HEK293 (cell line): ENCODE results near the gene HACD3.
A peak's percentile ranks its signal among the peaks of the same experiment; 100 is the strongest.

Experiments used
- CTCF ChIA-PET: fragments of 350-600 bp; formaldehyde crosslinking; extraction: SDS; loops from one replicate; lab custom pipeline; 2021; ENCODE audit warnings: antibody characterized with exemption; lab: Yijun Ruan, JAX
- POLR2A ChIA-PET: fragments of 300-600 bp; formaldehyde crosslinking; extraction: SDS; loops from one replicate; lab custom pipeline; 2020; ENCODE audit warnings: antibody characterized with exemption, inconsistent platforms; lab: Yijun Ruan, JAX
- H3K27ac ChIP-seq: fragments of 200-500 bp; sonication (Bioruptor generic); 2 replicates; pipeline ENCODE4 v1.5.1; 2014; ENCODE audit warnings: low read depth, low read length, control low read depth, inconsistent platforms; ENCODE audit errors: extremely low read depth
- H3K36me3 ChIP-seq, 2 experiments: fragments of 200-500 bp in 1 of 2; sonication (Bioruptor generic) in 1 of 2; 1 replicate in 1 of 2; 2 replicates in 1 of 2; pipeline ENCODE4 v1.5.1; 2014 to 2017; ENCODE audit warnings: inconsistent platforms in 2 of 2, low read length in 2 of 2; ENCODE audit not compliant: control insufficient read depth in 2 of 2, insufficient read depth in 1 of 2
- H3K4me1 ChIP-seq: fragments of 200-500 bp; sonication (Bioruptor generic); 2 replicates; pipeline ENCODE4 v1.5.1; 2014; ENCODE audit warnings: mild to moderate bottlenecking, low read length, inconsistent platforms; ENCODE audit not compliant: control insufficient read depth, insufficient read depth
- H3K4me3 ChIP-seq: 2 replicates; pipeline ENCODE4 v1.5.1; 2011; ENCODE audit warnings: low read depth, mild to moderate bottlenecking, control low read depth, low read length, moderate library complexity
- H3K9me3 ChIP-seq: fragments of 200-500 bp; sonication (Bioruptor generic); 2 replicates; pipeline ENCODE4 v1.5.1; 2014; ENCODE audit warnings: low read depth, low read length, inconsistent platforms; ENCODE audit not compliant: control insufficient read depth, insufficient read depth
- ATF2 ChIP-seq: fragments of 450-650 bp; formaldehyde crosslinking; IDR thresholded peaks from 2 replicates; pipeline ENCODE4 v1.5.1; 2016; ENCODE audit warnings: missing biosample characterization, missing genetic modification characterization, low read depth
- BCL11A ChIP-seq: fragments of 450-650 bp; formaldehyde crosslinking; IDR thresholded peaks from 2 replicates; pipeline ENCODE4 v1.5.1; 2016; ENCODE audit warnings: low read depth, missing biosample characterization, missing genetic modification characterization
- GLIS1 ChIP-seq: fragments of 450-650 bp; formaldehyde crosslinking; IDR thresholded peaks from 2 replicates; pipeline ENCODE4 v1.5.1; 2016; ENCODE audit warnings: missing biosample characterization, missing genetic modification characterization
- OSR2 ChIP-seq: fragments of 450-650 bp; formaldehyde crosslinking; IDR thresholded peaks from 2 replicates; pipeline ENCODE4 v1.5.1; 2016; ENCODE audit warnings: missing biosample characterization, missing genetic modification characterization
- PRDM1 ChIP-seq: fragments of 450-650 bp; formaldehyde crosslinking; IDR thresholded peaks from 2 replicates; pipeline ENCODE4; 2016; ENCODE audit warnings: missing biosample characterization, missing genetic modification characterization
- SCRT2 ChIP-seq: fragments of 450-650 bp; formaldehyde crosslinking; IDR thresholded peaks from 2 replicates; pipeline ENCODE4 v1.5.1; 2016; ENCODE audit warnings: missing biosample characterization, missing genetic modification characterization
- SP3 ChIP-seq: fragments of 450-650 bp; formaldehyde crosslinking; IDR thresholded peaks from 2 replicates; pipeline ENCODE4 v1.5.1; 2016; ENCODE audit warnings: missing biosample characterization, missing genetic modification characterization
- SP7 ChIP-seq: fragments of 450-650 bp; formaldehyde crosslinking; IDR thresholded peaks from 2 replicates; pipeline ENCODE4 v1.5.1; 2016; ENCODE audit warnings: missing biosample characterization, missing genetic modification characterization
- WT1 ChIP-seq: fragments of 450-650 bp; formaldehyde crosslinking; IDR thresholded peaks from 2 replicates; pipeline ENCODE4 v1.5.1; 2016; ENCODE audit warnings: missing biosample characterization, missing genetic modification characterization
- ZBTB21 ChIP-seq: fragments of 450-650 bp; formaldehyde crosslinking; IDR thresholded peaks from 2 replicates; pipeline ENCODE4 v1.5.1; 2017; ENCODE audit warnings: missing biosample characterization, missing genetic modification characterization
- ZFP69B ChIP-seq: fragments of 450-650 bp; formaldehyde crosslinking; IDR thresholded peaks from 2 replicates; pipeline ENCODE4 v1.5.1; 2016; ENCODE audit warnings: missing biosample characterization, missing genetic modification characterization
- ZIC2 ChIP-seq: fragments of 450-650 bp; formaldehyde crosslinking; IDR thresholded peaks from 2 replicates; pipeline ENCODE4 v1.5.1; 2016; ENCODE audit warnings: missing biosample characterization, missing genetic modification characterization
- ZNF132 ChIP-seq: fragments of 450-650 bp; formaldehyde crosslinking; IDR thresholded peaks from 2 replicates; pipeline ENCODE4 v1.5.1; 2017; ENCODE audit warnings: missing biosample characterization, missing genetic modification characterization, borderline replicate concordance
- ZNF24 ChIP-seq: fragments of 450-650 bp; formaldehyde crosslinking; IDR thresholded peaks from 2 replicates; pipeline ENCODE4 v1.5.1; 2016; ENCODE audit warnings: missing biosample characterization, missing genetic modification characterization
- ZNF311 ChIP-seq: fragments of 450-650 bp; formaldehyde crosslinking; IDR thresholded peaks from 2 replicates; pipeline ENCODE4 v1.5.1; 2017; ENCODE audit warnings: missing biosample characterization, missing genetic modification characterization, borderline replicate concordance
- ZNF366 ChIP-seq: fragments of 450-650 bp; formaldehyde crosslinking; conservative IDR thresholded peaks from 2 replicates; pipeline ENCODE4 v1.5.1; 2016; ENCODE audit warnings: missing biosample characterization, missing genetic modification characterization
- ZNF394 ChIP-seq: fragments of 450-650 bp; formaldehyde crosslinking; IDR thresholded peaks from 2 replicates; pipeline ENCODE4 v1.5.1; 2016; ENCODE audit warnings: missing biosample characterization, missing genetic modification characterization, mild to moderate bottlenecking, moderate library complexity, borderline replicate concordance
- ZNF404 ChIP-seq: fragments of 450-650 bp; formaldehyde crosslinking; IDR thresholded peaks from 2 replicates; pipeline ENCODE4 v1.5.1; 2017; ENCODE audit warnings: missing biosample characterization, missing genetic modification characterization
- ZNF600 ChIP-seq: fragments of 450-650 bp; formaldehyde crosslinking; IDR thresholded peaks from 2 replicates; pipeline ENCODE4 v1.5.1; 2016; ENCODE audit warnings: missing biosample characterization, missing genetic modification characterization
- ZNF621 ChIP-seq: fragments of 450-650 bp; formaldehyde crosslinking; IDR thresholded peaks from 2 replicates; pipeline ENCODE4 v1.5.1; 2017; ENCODE audit warnings: missing biosample characterization, missing genetic modification characterization
- ZNF624 ChIP-seq: fragments of 450-650 bp; formaldehyde crosslinking; IDR thresholded peaks from 2 replicates; pipeline ENCODE4 v1.5.1; 2017; ENCODE audit warnings: missing biosample characterization, missing genetic modification characterization
- ZNF654 ChIP-seq: fragments of 450-650 bp; formaldehyde crosslinking; IDR thresholded peaks from 2 replicates; pipeline ENCODE4 v1.5.1; 2016; ENCODE audit warnings: low read depth, missing biosample characterization, missing genetic modification characterization
- ZNF660 ChIP-seq: fragments of 450-650 bp; IDR thresholded peaks from 2 replicates; pipeline ENCODE4 v1.5.1; 2018; ENCODE audit warnings: missing biosample characterization, mild to moderate bottlenecking, missing genetic modification characterization
- ZSCAN5A ChIP-seq: fragments of 450-650 bp; formaldehyde crosslinking; IDR thresholded peaks from 2 replicates; pipeline ENCODE4 v1.5.1; 2016; ENCODE audit warnings: missing biosample characterization, missing genetic modification characterization
- TF ChIP-seq, protein P1 (sequence below): fragments of 450-650 bp; formaldehyde crosslinking; IDR thresholded peaks from 2 replicates; pipeline ENCODE4 v1.5.1; 2016; ENCODE audit warnings: missing biosample characterization, missing genetic modification characterization
- TF ChIP-seq, protein P2 (sequence below): fragments of 450-650 bp; formaldehyde crosslinking; IDR thresholded peaks from 2 replicates; pipeline ENCODE4 v1.5.1; 2016; ENCODE audit warnings: missing biosample characterization, missing genetic modification characterization
- TF ChIP-seq, protein P3 (sequence below): fragments of 450-650 bp; formaldehyde crosslinking; IDR thresholded peaks from 2 replicates; pipeline ENCODE4 v1.5.1; 2016; ENCODE audit warnings: missing biosample characterization, missing genetic modification characterization
- TF ChIP-seq, protein P4 (sequence below): fragments of 450-650 bp; formaldehyde crosslinking; IDR thresholded peaks from 2 replicates; pipeline ENCODE4 v1.5.1; 2016; ENCODE audit warnings: missing biosample characterization, missing genetic modification characterization
- TF ChIP-seq, protein P5 (sequence below): fragments of 450-650 bp; formaldehyde crosslinking; IDR thresholded peaks from 2 replicates; pipeline ENCODE4 v1.5.1; 2017; ENCODE audit warnings: missing biosample characterization, missing genetic modification characterization

The HACD3 gene

DNA sequence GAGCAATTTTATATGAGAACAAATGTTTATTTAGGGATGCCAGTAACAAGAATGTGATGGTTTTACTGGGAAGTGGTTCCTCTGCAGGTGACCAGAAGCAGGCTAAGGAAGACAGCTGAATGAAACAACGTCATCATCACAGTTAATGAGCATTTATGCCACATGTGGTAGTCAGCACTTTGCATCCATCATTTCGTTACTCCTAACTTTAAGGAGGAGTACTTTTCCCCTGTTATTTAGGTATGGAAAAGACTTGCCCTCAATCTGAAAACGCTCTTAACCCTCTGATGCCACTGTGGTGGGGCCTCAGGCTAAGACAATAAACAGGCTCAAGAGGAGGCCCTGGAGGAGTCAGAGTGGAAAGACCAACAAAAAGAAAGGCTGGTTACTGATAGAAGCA is 49.5 kb downstream of the HACD3 start:
- Histone ChIP-seq H3K36me3 (peaks cover 61 to 88% of the 10 kb centered on the region in 2 experiments), H3K4me1 (peaks cover 4% of the 10 kb centered on the region; the same call in 1 of the 2 replicates), H3K9me3 (no peaks in the 10 kb centered on the region), H3K27ac (no peak overlapping the region), H3K4me3 (no peak overlapping the region)
- ChIA-PET CTCF (interaction anchor here (0.7 to 1.1 kb wide), 3 partner anchors 178 to 533 kb away, joined by 3 to 4 read pairs (median 3); no protein-coding TSS in a partner anchor), POLR2A (interaction anchor here (0.6 to 1.3 kb wide), 3 partner anchors 26 to 179 kb away, joined by 3 read pairs; no protein-coding TSS in a partner anchor)
- no peak for TF ChIP-seq ZNF132 (tag by site-specific recombination)
- TF ChIP-seq PRDM1 (tag by site-specific recombination): no peak
- TF ChIP-seq WT1: peak; percentile 72
- no peak for TF ChIP-seq ZNF624 (tag by site-specific recombination)
- TF ChIP-seq ZNF621 (tag by site-specific recombination): no peak
- TF ChIP-seq, protein P1, sequence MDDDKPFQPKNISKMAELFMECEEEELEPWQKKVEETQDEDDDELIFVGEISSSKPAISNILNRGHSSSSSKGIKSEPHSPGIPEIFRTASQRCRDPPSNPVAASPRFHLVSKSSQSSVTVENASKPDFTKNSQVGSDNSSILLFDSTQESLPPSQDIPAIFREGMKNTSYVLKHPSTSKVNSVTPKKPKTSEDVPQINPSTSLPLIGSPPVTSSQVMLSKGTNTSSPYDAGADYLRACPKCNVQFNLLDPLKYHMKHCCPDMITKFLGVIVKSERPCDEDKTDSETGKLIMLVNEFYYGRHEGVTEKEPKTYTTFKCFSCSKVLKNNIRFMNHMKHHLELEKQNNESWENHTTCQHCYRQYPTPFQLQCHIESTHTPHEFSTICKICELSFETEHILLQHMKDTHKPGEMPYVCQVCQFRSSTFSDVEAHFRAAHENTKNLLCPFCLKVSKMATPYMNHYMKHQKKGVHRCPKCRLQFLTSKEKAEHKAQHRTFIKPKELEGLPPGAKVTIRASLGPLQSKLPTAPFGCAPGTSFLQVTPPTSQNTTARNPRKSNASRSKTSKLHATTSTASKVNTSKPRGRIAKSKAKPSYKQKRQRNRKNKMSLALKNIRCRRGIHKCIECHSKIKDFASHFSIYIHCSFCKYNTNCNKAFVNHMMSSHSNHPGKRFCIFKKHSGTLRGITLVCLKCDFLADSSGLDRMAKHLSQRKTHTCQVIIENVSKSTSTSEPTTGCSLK (tag by site-specific recombination): no peak
- TF ChIP-seq OSR2 (tag by site-specific recombination): peak; percentile 77
- peak; percentile 71 for TF ChIP-seq ZIC2 (tag by site-specific recombination)
- TF ChIP-seq ZNF394 (tag by site-specific recombination): no peak
- TF ChIP-seq ZNF654 (tag by site-specific recombination): no peak
- TF ChIP-seq BCL11A: no peak
- TF ChIP-seq, protein P2, sequence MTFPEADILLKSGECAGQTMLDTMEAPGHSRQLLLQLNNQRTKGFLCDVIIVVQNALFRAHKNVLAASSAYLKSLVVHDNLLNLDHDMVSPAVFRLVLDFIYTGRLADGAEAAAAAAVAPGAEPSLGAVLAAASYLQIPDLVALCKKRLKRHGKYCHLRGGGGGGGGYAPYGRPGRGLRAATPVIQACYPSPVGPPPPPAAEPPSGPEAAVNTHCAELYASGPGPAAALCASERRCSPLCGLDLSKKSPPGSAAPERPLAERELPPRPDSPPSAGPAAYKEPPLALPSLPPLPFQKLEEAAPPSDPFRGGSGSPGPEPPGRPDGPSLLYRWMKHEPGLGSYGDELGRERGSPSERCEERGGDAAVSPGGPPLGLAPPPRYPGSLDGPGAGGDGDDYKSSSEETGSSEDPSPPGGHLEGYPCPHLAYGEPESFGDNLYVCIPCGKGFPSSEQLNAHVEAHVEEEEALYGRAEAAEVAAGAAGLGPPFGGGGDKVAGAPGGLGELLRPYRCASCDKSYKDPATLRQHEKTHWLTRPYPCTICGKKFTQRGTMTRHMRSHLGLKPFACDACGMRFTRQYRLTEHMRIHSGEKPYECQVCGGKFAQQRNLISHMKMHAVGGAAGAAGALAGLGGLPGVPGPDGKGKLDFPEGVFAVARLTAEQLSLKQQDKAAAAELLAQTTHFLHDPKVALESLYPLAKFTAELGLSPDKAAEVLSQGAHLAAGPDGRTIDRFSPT (tag by site-specific recombination): no peak
- TF ChIP-seq SCRT2: no peak
- TF ChIP-seq, protein P3, sequence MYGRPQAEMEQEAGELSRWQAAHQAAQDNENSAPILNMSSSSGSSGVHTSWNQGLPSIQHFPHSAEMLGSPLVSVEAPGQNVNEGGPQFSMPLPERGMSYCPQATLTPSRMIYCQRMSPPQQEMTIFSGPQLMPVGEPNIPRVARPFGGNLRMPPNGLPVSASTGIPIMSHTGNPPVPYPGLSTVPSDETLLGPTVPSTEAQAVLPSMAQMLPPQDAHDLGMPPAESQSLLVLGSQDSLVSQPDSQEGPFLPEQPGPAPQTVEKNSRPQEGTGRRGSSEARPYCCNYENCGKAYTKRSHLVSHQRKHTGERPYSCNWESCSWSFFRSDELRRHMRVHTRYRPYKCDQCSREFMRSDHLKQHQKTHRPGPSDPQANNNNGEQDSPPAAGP (tag by site-specific recombination): no peak
- TF ChIP-seq, protein P4, sequence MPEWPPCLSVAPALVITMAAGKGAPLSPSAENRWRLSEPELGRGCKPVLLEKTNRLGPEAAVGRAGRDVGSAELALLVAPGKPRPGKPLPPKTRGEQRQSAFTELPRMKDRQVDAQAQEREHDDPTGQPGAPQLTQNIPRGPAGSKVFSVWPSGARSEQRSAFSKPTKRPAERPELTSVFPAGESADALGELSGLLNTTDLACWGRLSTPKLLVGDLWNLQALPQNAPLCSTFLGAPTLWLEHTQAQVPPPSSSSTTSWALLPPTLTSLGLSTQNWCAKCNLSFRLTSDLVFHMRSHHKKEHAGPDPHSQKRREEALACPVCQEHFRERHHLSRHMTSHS (tag by site-specific recombination): no peak
- no peak for TF ChIP-seq SP3
- TF ChIP-seq ZSCAN5A (tag by site-specific recombination): no peak
- TF ChIP-seq ZNF24: 0 out of 2 replicates have a peak, but pooled peaks have one; percentile 3
- TF ChIP-seq ATF2 (tag by site-specific recombination): peak; percentile 49; the same call in 1 of the 2 replicates
- peak; percentile 69; the same call in 1 of the 2 replicates for TF ChIP-seq ZFP69B
- TF ChIP-seq ZNF660 (tag by site-specific recombination): no peak
- TF ChIP-seq ZNF366 (tag by site-specific recombination): 0 out of 2 replicates have a peak, but pooled peaks have one; percentile 5
- TF ChIP-seq ZNF404 (tag by site-specific recombination): no peak
- TF ChIP-seq, protein P5, sequence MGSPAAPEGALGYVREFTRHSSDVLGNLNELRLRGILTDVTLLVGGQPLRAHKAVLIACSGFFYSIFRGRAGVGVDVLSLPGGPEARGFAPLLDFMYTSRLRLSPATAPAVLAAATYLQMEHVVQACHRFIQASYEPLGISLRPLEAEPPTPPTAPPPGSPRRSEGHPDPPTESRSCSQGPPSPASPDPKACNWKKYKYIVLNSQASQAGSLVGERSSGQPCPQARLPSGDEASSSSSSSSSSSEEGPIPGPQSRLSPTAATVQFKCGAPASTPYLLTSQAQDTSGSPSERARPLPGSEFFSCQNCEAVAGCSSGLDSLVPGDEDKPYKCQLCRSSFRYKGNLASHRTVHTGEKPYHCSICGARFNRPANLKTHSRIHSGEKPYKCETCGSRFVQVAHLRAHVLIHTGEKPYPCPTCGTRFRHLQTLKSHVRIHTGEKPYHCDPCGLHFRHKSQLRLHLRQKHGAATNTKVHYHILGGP (tag by site-specific recombination): no peak
- TF ChIP-seq GLIS1 (tag by site-specific recombination): peak; percentile 36
- peak; percentile 75 for TF ChIP-seq SP7 (tag by site-specific recombination)
- no peak for TF ChIP-seq ZNF311
- TF ChIP-seq ZBTB21 (tag by site-specific recombination): peak; percentile 41; the same call in 1 of the 2 replicates
- TF ChIP-seq ZNF600 (tag by site-specific recombination): 0 out of 2 replicates have a peak, but pooled peaks have one; percentile 40
